Mucosa of gallbladder (tissue), 1 donor: Measurements from ENCODE around the gene FICD. TPM values are rescaled to one million over a fixed set of nuclear protein-coding genes. Genes with fewer than 3 reads are reported as not detected.
"Not testable (repeated sequence)": the region's sequence is repeated elsewhere in the genome, so short reads cannot be mapped to it uniquely, and the experiment has no call there.

Experiments used
- DNase-seq: peaks from one replicate; pipeline ENCODE4 v3.0.0-alpha.2; 2020; ENCODE audit warnings: low spot score
- total RNA-seq: library from RNA; stranded (reverse); gene quantifications from one replicate; pipeline ENCODE4 v1.2.1, GENCODE V29; 2021
- donor health status: DM: no; HTN: no; CAD: no.

The FICD gene
- total RNA-seq, 1 donor from 2014 or later: 7.6 TPM

- no peak for DNase-seq
These were observed 23.1 kb downstream of the FICD start for GRCh38 chr12:108538146-108538545.

- DNase-seq: no peak
These were observed 23.6 kb downstream of the FICD start for GRCh38 chr12:108538616-108539195.

- no peak for DNase-seq
These were observed 27.2 kb downstream of the FICD start for GRCh38 chr12:108542320-108542719.

- no peak for DNase-seq
These were observed 28.6 kb downstream of the FICD start for GRCh38 chr12:108543652-108544051.

GRCh38 chr12:108547686-108548085 is 32.6 kb downstream of the FICD start:
- DNase-seq: no peak

GRCh38 chr12:108548954-108549521 is 34.0 kb downstream of the FICD start:
- DNase-seq: no peak

- no peak for DNase-seq
These were observed 36.5 kb downstream of the FICD start for GRCh38 chr12:108551535-108551934.

GRCh38 chr12:108553799-108554198 is 38.7 kb downstream of the FICD start:
- no peak for DNase-seq

- not testable (repeated sequence) for DNase-seq
These were observed 40.3 kb downstream of the FICD start for GRCh38 chr12:108555383-108555782.

- DNase-seq: no peak
These were observed 44.1 kb downstream of the FICD start for GRCh38 chr12:108559007-108559655.

GRCh38 chr12:108559748-108560147 is 44.7 kb downstream of the FICD start:
- DNase-seq: no peak

- no peak for DNase-seq
These were observed 45.2 kb downstream of the FICD start for GRCh38 chr12:108560321-108560721.

GRCh38 chr12:108560752-108561719 is 46.0 kb downstream of the FICD start, which contains the start of gene SART3:
Gene SART3 (minus strand): TSS chr12:108561173. CDS start chr12:108561154, 19 bp downstream.
- DNase-seq: peak; percentile 86

- DNase-seq: no peak
These were observed 46.8 kb downstream of the FICD start for GRCh38 chr12:108561852-108562347.

- DNase-seq: peak; percentile 98
These were observed 47.5 kb downstream of the FICD start, which contains the start of gene ISCU for GRCh38 chr12:108562348-108563135. Gene ISCU (plus strand): TSS chr12:108562596. CDS start chr12:108562623, 27 bp downstream.

- peak; percentile 88 for DNase-seq
These were observed 48.2 kb downstream of the FICD start for GRCh38 chr12:108563136-108563803.

GRCh38 chr12:108563804-108564151 is 48.7 kb downstream of the FICD start:
- no peak for DNase-seq

GRCh38 chr12:108564724-108565123 is 49.6 kb downstream of the FICD start:
- no peak for DNase-seq

- no peak for DNase-seq
These were observed 50.1 kb downstream of the FICD start for GRCh38 chr12:108565146-108565545.

- peak; percentile 78 for DNase-seq
These were observed 50.9 kb downstream of the FICD start for GRCh38 chr12:108565976-108566375.
